PC-3 (cell line): ENCODE measurements around the gene RIN2. TPM values are rescaled to one million over a fixed set of nuclear protein-coding genes. Genes with fewer than 3 reads are reported as not detected.

Experiments
- ATAC-seq: fragments of 200-7000 bp; cut with Tn5 transposase; 2 replicates; pipeline ENCODE4 v1.9.1; 2020; ENCODE audit warnings: mild to moderate bottlenecking, moderate library complexity
- BruUV-seq: library from RNA; stranded (reverse); fragments of 400-500 nt; replicated peaks from 2 replicates; lab custom pipeline; 2021; lab: Mats Ljungman, UMichigan
- CTCF ChIA-PET: fragments of 300-600 bp; sonication (Branson Sonifier 250); formaldehyde crosslinking; loops from one replicate; lab custom pipeline; 2022; ENCODE audit warnings: antibody characterized with exemption; lab: Charles Lee
- POLR2A ChIA-PET: fragments of 300-600 bp; sonication (Branson Sonifier 250); formaldehyde crosslinking; loops from one replicate; lab custom pipeline; 2022; ENCODE audit warnings: antibody characterized with exemption; ENCODE audit not compliant: unreplicated experiment; lab: Charles Lee
- DNase-seq: peaks from one replicate; pipeline ENCODE4 v3.0.0-alpha.2; 2015
- H2AFZ ChIP-seq: fragments of 300-600 bp; sonication (generic); 2 replicates; pipeline ENCODE4 v1.6.0; 2016; ENCODE audit warnings: antibody characterized with exemption, low read length
- H3F3A ChIP-seq: fragments of 300-600 bp; sonication (generic); one replicate; pipeline ENCODE4 v1.6.0; 2017; ENCODE audit warnings: antibody characterized with exemption, low read length, control low read depth, mild to moderate bottlenecking; ENCODE audit not compliant: unreplicated experiment
- H3K27ac ChIP-seq: fragments of 300-600 bp; sonication (generic); 2 replicates; pipeline ENCODE4 v1.5.1; 2016; ENCODE audit warnings: mild to moderate bottlenecking, low read length
- H3K27me3 ChIP-seq: fragments of 300-600 bp; sonication (generic); 2 replicates; pipeline ENCODE4 v1.6.1; 2016; ENCODE audit warnings: low read length, mixed read lengths
- H3K36me3 ChIP-seq: fragments of 300-600 bp; sonication (generic); 2 replicates; pipeline ENCODE4 v1.6.1; 2016; ENCODE audit warnings: low read depth, mixed run types, low read length, mixed read lengths
- H3K4me1 ChIP-seq: fragments of 300-600 bp; sonication (generic); 2 replicates; pipeline ENCODE4 v1.5.1; 2016; ENCODE audit warnings: low read length; ENCODE audit not compliant: insufficient read depth
- H3K4me2 ChIP-seq: fragments of 300-600 bp; sonication (generic); 2 replicates; pipeline ENCODE4 v1.6.0; 2016; ENCODE audit warnings: low read length
- H3K4me3 ChIP-seq: fragments of 300-600 bp; sonication (generic); 2 replicates; pipeline ENCODE4 v1.5.1; 2016; ENCODE audit warnings: mild to moderate bottlenecking, low read length, mixed read lengths
- H3K79me2 ChIP-seq: fragments of 300-600 bp; sonication (generic); 2 replicates; pipeline ENCODE4 v1.6.1; 2017; ENCODE audit warnings: low read length, mixed read lengths
- H3K9ac ChIP-seq: fragments of 300-600 bp; sonication (generic); 2 replicates; pipeline ENCODE4 v1.6.0; 2016; ENCODE audit warnings: mild to moderate bottlenecking, low read length
- H3K9me2 ChIP-seq: fragments of 300-600 bp; sonication (generic); replicated peaks from 2 replicates; pipeline ENCODE4 v1.6.1; 2016; ENCODE audit warnings: mixed run types, low read length, mixed read lengths
- H3K9me3 ChIP-seq: fragments of 300-600 bp; sonication (generic); 2 replicates; pipeline ENCODE4 v1.6.1; 2016; ENCODE audit warnings: low read length, mixed read lengths
- H4K20me1 ChIP-seq: fragments of 300-600 bp; sonication (generic); 2 replicates; pipeline ENCODE4 v1.6.1; 2016; ENCODE audit warnings: low read length, mixed read lengths
- EZH2 ChIP-seq: fragments of 300-600 bp; sonication (generic); IDR thresholded peaks from one replicate; pipeline ENCODE4 v1.6.1; 2017; ENCODE audit warnings: antibody characterized with exemption, mild to moderate bottlenecking, low read length; ENCODE audit not compliant: unreplicated experiment
- EZH2phosphoT487 ChIP-seq: fragments of 300-600 bp; sonication (generic); IDR thresholded peaks from 2 replicates; pipeline ENCODE4 v1.6.1; 2018; ENCODE audit warnings: mild to moderate bottlenecking, antibody characterized with exemption, low read length, borderline replicate concordance
- intact Hi-C: fragments of 100-400 bp; cut with micrococcal nuclease; formaldehyde crosslinking; loops from 2 replicates; pipeline ENCODE4 v1.9.0; 2023
- total RNA-seq: library from RNA; depleted of rRNA; stranded (reverse); fragments of >200 nt; gene quantifications from 2 replicates; pipeline ENCODE4 v1.2.3, GENCODE V29; 2014
- TF ChIP-seq, protein P1 (sequence below): fragments of 300-600 bp; sonication (generic); conservative IDR thresholded peaks from 2 replicates; pipeline ENCODE4 v1.5.1; 2017; ENCODE audit warnings: antibody characterized with exemption, low read depth, mild to moderate bottlenecking, low read length

The RIN2 gene
- total RNA-seq, 1 experiment from 2014 or later: 69.8 TPM

DNA sequence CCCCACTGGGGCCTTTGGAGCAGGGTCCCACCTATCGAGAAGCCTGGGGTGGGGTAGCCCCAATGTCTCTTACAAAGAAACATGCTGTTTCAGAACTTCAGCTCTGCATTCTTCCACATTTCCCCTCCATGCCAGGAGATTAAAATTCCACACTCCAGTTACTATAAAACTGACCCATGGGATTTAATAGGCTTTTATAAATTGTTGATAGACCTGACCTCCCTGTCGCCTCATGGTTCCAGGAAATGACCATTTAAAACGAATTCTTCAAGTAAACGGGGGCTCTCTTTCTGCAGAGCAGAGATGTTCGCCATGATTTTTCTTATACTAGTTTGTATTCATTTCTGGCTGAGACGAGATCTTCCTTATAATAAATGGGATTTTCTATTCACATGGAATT lies 19.3 kb downstream of the RIN2 start:
- no peak overlapping the region for H3K9ac ChIP-seq
- no peaks in the 10 kb centered on the region for H3K9me2 ChIP-seq
- no peak overlapping the region for H2AFZ ChIP-seq
- ChIA-PET POLR2A (no interaction called here), CTCF (no interaction called here)
- no peaks in the 10 kb centered on the region for H3K27me3 ChIP-seq
- no peaks in the 10 kb centered on the region for H4K20me1 ChIP-seq
- no peaks in the 10 kb centered on the region for H3K79me2 ChIP-seq
- DNase-seq: no peak
- TF ChIP-seq, protein P1, sequence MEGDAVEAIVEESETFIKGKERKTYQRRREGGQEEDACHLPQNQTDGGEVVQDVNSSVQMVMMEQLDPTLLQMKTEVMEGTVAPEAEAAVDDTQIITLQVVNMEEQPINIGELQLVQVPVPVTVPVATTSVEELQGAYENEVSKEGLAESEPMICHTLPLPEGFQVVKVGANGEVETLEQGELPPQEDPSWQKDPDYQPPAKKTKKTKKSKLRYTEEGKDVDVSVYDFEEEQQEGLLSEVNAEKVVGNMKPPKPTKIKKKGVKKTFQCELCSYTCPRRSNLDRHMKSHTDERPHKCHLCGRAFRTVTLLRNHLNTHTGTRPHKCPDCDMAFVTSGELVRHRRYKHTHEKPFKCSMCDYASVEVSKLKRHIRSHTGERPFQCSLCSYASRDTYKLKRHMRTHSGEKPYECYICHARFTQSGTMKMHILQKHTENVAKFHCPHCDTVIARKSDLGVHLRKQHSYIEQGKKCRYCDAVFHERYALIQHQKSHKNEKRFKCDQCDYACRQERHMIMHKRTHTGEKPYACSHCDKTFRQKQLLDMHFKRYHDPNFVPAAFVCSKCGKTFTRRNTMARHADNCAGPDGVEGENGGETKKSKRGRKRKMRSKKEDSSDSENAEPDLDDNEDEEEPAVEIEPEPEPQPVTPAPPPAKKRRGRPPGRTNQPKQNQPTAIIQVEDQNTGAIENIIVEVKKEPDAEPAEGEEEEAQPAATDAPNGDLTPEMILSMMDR: no peak
- no peak for TF ChIP-seq EZH2
- no peaks in the 10 kb centered on the region for H3K9me3 ChIP-seq
- no peaks in the 10 kb centered on the region for H3K36me3 ChIP-seq
- intact Hi-C loops: loop anchor here (2.0 to 5.0 kb wide), 2 partner anchors 41 to 65 kb away; no protein-coding TSS in a partner anchor
- BruUV-seq: no TSS peak
- no peak for ATAC-seq
- no peak overlapping the region for H3K4me2 ChIP-seq
- H3K27ac ChIP-seq: no peak overlapping the region
- no peaks in the 10 kb centered on the region for H3F3A ChIP-seq
- H3K4me3 ChIP-seq: no peak overlapping the region
- H3K4me1 ChIP-seq: peaks cover 44% of the 10 kb centered on the region

DNA sequence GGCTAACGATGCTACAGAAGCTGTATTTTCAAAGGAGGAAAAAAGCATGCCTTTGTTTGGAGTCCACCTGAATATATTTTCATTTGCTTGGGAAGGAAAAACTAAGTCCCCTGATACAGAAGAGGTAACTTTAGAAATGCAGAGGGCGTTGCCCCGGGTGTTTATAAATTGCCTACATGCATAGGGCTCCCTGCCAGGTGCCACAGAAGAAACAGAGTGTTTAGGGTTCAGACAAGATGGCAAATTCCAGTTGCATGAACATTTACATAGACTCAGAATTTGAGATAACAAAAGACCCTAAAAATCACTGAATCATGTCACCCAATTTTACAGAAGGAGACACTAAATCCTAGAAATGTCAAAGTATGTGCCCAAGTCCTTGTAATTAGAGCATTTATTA lies 19.9 kb downstream of the RIN2 start:
- no peaks in the 10 kb centered on the region for H3K79me2 ChIP-seq
- H3K4me2 ChIP-seq: no peak overlapping the region
- H3K9me2 ChIP-seq: no peaks in the 10 kb centered on the region
- ATAC-seq (no peak), DNase-seq (no peak)
- H3K9ac ChIP-seq: no peak overlapping the region
- no peak overlapping the region for H3K27ac ChIP-seq
- H3K4me1 ChIP-seq: peaks cover 48% of the 10 kb centered on the region
- H4K20me1 ChIP-seq: no peaks in the 10 kb centered on the region
- H3K9me3 ChIP-seq: no peaks in the 10 kb centered on the region
- intact Hi-C loops: loop anchor here (2.0 to 5.0 kb wide), 2 partner anchors 41 to 66 kb away; no protein-coding TSS in a partner anchor
- ChIA-PET POLR2A (no interaction called here), CTCF (no interaction called here)
- H3F3A ChIP-seq: no peaks in the 10 kb centered on the region
- no TSS peak for BruUV-seq
- no peaks in the 10 kb centered on the region for H3K36me3 ChIP-seq
- no peak overlapping the region for H2AFZ ChIP-seq
- no peaks in the 10 kb centered on the region for H3K27me3 ChIP-seq
- H3K4me3 ChIP-seq: no peak overlapping the region
- TF ChIP-seq, protein P1: no peak
- TF ChIP-seq EZH2phosphoT487 (no peak), EZH2 (no peak)

GRCh38 chr20:19778404-19778803 lies 20.3 kb downstream of the RIN2 start:
- no peak for ATAC-seq
- H3K27me3 ChIP-seq: no peaks in the 10 kb centered on the region
- H3K4me1 ChIP-seq: peaks cover 53% of the 10 kb centered on the region
- H3K9me2 ChIP-seq: no peaks in the 10 kb centered on the region
- H3K36me3 ChIP-seq: no peaks in the 10 kb centered on the region
- H3K79me2 ChIP-seq: no peaks in the 10 kb centered on the region
- H3K4me3 ChIP-seq: no peak overlapping the region
- no peak overlapping the region for H3K9ac ChIP-seq
- H2AFZ ChIP-seq: no peak overlapping the region
- H3K4me2 ChIP-seq: no peak overlapping the region
- H3K9me3 ChIP-seq: no peaks in the 10 kb centered on the region
- H3F3A ChIP-seq: no peaks in the 10 kb centered on the region
- no peak for TF ChIP-seq EZH2phosphoT487
- TF ChIP-seq EZH2: no peak
- TF ChIP-seq, protein P1: no peak
- CTCF ChIA-PET: no interaction called here
- no peaks in the 10 kb centered on the region for H4K20me1 ChIP-seq
- no TSS peak for BruUV-seq
- POLR2A ChIA-PET: no interaction called here
- H3K27ac ChIP-seq: no peak overlapping the region
- no peak for DNase-seq
- intact Hi-C loops: loop anchor here (5.0 kb wide), 1 partner anchor 66 kb away; no protein-coding TSS in a partner anchor
